Fibroblast of pulmonary artery (primary cell): Measurements from ENCODE around the gene PRPF6.

Experiments used
- DNase-seq: peaks from one replicate; pipeline ENCODE4 v3.0.0-alpha.2; 2010; ENCODE audit warnings: low read depth
- H3K4me3 ChIP-seq: replicated peaks from 2 replicates; pipeline ENCODE4 v1.5.1; 2011; ENCODE audit warnings: low read depth, mild to moderate bottlenecking, control low read depth, low read length, moderate library complexity
- TF ChIP-seq, protein P1 (sequence below): IDR thresholded peaks from 2 replicates; pipeline ENCODE4 v1.5.1; 2011; ENCODE audit warnings: mild to moderate bottlenecking, control low read depth, low read length, inconsistent platforms; ENCODE audit errors: missing control alignments

Gene PRPF6

DNA sequence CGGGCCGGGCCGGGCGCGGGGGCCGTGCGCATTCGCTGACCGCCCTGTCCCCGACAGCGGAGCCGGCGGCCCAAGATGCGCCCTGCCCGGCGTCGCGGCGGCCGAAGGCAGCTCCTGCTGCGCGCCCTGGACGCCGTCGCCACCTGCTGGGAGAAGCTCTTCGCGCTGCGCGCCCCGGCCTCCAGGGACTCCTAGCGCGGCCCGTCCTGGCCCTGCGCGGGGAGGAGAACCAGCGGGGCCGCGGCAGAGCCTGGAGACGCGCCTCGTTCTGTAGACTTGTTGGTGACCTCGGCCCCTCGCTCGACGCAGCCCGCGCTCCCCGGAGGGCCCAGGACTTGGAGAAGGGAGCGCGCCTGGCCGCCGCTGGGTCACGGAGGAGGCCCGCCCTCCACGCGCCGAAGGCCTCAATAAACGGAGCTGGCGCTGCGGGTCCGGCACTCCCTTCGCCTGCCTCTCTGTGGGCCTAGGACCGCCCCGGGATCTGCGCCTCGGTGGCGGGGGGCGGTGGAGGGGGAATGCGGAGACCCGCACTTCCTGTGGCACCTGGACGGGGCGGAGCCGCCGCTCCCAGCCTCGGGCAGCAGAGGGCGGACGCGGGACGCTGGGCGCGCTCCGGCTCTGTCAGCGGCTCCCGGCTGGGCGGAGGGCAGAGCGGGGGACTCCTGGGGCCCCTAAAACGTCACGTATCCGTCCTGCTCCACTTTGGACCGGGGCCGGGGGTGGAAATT, 57.8 kb downstream of the PRPF6 start:
- peak overlapping the region; percentile 37 for H3K4me3 ChIP-seq
- peak; percentile 67 for DNase-seq
- TF ChIP-seq, protein P1, sequence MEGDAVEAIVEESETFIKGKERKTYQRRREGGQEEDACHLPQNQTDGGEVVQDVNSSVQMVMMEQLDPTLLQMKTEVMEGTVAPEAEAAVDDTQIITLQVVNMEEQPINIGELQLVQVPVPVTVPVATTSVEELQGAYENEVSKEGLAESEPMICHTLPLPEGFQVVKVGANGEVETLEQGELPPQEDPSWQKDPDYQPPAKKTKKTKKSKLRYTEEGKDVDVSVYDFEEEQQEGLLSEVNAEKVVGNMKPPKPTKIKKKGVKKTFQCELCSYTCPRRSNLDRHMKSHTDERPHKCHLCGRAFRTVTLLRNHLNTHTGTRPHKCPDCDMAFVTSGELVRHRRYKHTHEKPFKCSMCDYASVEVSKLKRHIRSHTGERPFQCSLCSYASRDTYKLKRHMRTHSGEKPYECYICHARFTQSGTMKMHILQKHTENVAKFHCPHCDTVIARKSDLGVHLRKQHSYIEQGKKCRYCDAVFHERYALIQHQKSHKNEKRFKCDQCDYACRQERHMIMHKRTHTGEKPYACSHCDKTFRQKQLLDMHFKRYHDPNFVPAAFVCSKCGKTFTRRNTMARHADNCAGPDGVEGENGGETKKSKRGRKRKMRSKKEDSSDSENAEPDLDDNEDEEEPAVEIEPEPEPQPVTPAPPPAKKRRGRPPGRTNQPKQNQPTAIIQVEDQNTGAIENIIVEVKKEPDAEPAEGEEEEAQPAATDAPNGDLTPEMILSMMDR = peak; percentile 38

DNA sequence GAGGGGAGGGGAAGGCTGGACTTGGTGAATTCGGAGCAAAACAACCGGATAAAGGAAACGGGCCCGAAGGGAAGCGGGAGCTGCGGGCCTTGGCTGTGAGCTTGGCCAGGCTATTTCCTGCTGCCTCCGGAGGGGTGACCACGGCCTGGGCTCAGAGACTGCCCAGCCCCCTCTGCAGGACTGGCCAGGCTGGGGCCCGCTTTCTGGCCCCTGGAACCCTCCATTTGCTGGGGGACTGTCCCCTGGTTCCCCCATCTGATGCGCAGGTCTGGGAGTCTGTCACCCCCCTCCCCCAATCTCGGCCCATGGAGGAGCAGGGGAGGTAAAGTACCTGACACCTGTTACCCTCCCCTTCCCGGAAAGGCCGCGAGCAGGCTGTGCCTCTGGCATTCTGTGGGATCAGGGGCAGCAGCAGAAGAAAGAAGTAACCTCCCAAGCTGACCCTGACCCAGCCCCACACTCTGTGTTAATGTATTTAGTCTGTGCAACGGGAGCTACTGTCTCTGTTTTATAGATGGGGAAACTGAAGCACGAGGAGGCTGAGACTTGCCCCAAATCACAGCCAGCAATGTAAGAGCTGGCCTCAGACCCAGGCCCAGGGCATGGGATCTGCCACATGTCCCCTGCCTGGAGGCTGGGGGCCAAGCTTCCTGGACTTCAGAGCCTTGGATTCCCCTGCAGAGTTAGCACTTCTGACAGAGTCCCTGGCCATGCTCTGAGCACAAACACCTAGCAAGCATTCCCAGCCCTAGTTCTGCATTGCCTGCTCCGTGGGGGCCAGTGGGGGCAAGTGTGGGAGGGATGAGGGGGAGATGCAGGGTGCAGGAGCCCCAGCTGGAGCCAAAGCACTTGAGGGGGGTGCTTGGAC, 58.6 kb downstream of the PRPF6 start:
- H3K4me3 ChIP-seq = peak overlapping the region; percentile 37
- TF ChIP-seq, protein P1 = no peak
- no peak for DNase-seq

DNA sequence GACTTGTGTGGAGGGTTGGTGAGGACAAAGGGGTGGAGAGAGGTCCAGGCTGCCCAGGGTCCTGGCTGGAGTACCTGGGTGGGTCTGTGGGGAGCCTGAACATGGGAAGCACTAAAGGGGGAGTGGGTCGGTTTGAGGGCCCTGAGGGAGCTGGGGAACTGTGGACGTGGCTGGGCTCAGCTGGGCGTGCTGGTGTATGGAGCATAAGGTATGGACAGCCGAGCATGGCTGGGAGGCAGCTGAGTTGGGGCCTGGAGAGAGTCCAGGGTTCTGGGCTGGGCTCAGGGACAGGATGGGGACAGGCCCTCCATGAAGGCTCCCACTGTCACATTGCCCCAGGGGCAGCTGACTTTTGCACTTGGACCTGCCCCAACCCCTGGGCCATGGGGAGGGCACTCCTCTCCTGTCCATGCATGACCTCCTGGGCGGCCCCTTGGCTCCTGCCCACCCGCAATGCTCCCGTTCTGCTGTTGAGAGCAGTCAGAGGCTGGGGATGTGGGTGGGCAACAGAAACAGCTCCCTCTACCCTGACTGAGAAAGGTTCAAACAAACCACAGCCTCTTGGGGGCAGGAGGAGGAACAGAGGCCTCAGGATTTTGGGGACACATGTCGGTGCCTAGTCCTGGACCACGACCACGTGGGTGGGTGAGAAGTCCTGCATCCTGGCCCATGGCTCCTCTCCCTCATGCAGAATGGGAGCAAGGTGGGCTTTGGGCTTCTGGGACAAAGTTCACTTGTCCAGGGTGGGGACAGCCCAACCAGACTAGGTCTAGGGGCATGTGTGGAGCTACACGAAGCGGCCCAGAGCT, 59.5 kb downstream of the PRPF6 start:
- TF ChIP-seq, protein P1 = no peak
- no peak for DNase-seq
- no peak overlapping the region for H3K4me3 ChIP-seq

DNA sequence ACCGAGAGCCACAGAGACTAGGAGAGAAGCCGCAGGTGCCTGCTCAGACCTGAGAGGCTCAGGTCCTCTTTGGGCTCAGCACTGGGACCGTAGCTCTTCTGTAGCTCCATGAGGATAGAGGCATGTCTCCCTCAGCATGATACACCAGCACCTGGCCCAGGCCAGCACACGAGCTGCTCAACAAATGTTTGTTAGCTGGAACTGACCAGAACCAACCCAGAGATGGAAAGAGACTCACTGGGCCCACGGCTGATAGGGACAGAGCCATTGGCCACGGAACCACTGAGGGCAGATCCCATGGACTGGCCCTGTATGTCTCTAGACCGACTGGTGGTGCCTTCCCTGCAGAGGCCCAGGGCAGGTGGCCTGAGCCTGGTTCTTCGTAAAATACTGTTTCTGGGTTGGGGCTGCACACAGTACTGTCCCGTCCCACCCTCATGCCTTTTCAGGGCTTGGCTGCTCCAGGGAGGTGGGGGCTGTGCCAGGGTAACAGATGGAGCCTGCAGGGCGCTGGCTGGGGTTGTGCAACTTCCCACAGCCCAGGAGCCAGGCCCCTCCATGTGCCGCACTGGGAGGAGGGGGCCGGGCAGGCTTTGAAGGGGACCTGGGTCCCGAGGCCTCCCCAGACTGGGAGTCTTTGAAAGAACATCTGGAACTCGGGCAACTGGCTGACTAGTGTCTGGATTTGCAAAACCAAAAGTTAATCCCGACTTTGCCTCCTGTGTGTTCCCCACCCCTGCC, 60.3 kb downstream of the PRPF6 start:
- no peak overlapping the region for H3K4me3 ChIP-seq

DNA sequence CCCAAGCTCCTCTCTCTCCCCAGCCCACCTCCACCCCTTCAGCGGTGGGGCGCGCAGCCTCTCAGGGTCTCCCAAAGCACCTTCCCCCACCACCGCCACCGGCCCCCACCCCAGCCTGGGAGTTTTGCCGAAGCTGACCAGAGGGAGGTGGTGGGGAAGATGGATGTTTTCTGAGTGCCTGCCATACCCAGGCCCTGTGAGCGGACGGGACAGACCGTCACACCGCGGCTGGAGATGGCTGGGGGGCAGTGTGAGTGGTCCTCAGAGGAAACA, 60.8 kb downstream of the PRPF6 start:
- DNase-seq = no peak
- TF ChIP-seq, protein P1 = no peak
- no peak overlapping the region for H3K4me3 ChIP-seq

More for the DNA sequence above, 60.3 kb downstream of the PRPF6 start:
- no peak for DNase-seq
- TF ChIP-seq, protein P1 = no peak

- TF ChIP-seq, protein P1 = no peak
- DNase-seq = no peak
- peak overlapping the region; percentile 30 for H3K4me3 ChIP-seq
Observed at GRCh38 chr20:64042054-64042781, 61.3 kb downstream of the PRPF6 start.
